SKM-1 (cell line): ENCODE results near the gene CCL25.
"Not testable (repeated sequence)": the region's sequence is repeated elsewhere in the genome, so short reads cannot be mapped to it uniquely, and the experiment has no call there.

Source experiments
- DNase-seq: peaks from one replicate; lab custom pipeline; 2025; ENCODE audit not compliant: unreplicated experiment; lab: John Stamatoyannopoulos, UW

Gene CCL25

GRCh38 chr19:8084152-8084551, 31.6 kb downstream of the CCL25 start:
- no peak for DNase-seq

DNA sequence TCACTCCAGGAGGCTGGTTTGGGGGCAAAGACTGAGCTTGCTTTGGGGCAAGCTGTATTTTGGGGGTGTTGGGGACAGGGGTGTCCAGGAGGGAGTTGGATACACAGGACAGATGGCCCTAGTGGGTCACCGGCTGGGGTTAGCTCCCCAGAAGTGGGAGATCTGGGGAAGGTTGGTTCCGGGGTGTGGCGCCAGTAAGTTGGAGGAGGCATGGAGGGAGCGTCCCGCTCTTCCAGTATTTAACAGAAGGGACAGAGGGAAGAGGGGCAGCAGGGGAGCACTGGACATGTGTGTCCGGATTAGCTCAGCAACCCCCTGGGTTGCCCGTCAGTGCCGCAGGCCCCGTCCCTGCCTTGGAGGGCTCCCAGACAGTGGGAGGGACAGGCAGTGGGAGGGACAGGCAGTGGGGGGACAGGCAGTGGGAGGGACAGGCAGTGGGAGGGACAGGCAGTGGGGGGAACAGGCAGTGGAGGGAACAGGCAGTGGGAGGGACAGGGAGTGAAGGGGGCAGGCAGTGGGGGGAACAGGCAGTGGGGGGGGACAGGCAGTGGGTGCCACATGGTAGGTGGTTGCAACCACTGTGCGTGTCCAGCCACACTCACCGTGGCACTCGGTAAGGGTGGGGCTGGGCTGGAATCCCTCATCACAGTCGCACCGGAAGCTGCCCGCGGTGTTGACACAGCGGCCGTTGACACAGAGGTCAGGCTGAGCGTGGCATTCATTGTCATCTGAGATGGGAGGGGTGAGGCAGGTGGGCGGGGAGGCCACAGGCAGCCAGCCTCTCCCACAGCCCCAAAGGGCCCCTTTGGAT, 33.2 kb downstream of the CCL25 start:
- no peak for DNase-seq

DNA sequence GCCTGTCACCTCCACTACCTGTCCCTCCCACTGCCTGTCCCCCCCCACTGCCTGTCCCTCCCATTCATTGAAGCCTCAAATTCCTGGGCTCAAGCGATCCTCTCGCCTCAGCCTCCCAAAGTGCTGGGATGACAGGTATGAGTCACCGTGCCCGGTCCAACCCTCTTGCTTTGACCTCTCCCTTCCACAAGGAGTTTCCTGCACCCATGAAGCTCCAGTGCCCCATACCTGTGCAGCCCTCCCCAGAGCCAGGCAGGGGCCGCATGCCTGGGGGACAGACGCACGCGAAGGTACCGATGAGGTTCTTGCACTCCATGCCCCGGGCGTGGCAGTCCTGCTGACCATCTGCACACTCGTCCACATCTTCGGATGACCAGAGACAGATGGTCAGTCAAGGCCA, 34.3 kb downstream of the CCL25 start:
- DNase-seq, result no peak

- DNase-seq, result no peak
These were observed 35.3 kb downstream of the CCL25 start for GRCh38 chr19:8087876-8088275.

GRCh38 chr19:8088752-8089663, 36.4 kb downstream of the CCL25 start:
- DNase-seq, result no peak

GRCh38 chr19:8089664-8090601, 37.4 kb downstream of the CCL25 start:
- DNase-seq, result no peak

GRCh38 chr19:8090950-8091349, 38.4 kb downstream of the CCL25 start:
- DNase-seq, result no peak

- no peak for DNase-seq
These were observed 41.2 kb downstream of the CCL25 start for GRCh38 chr19:8093740-8094139.

- no peak for DNase-seq
These were observed 41.8 kb downstream of the CCL25 start for GRCh38 chr19:8094336-8094735.

GRCh38 chr19:8095354-8095886, 42.9 kb downstream of the CCL25 start:
- no peak for DNase-seq

GRCh38 chr19:8096071-8096470, 43.5 kb downstream of the CCL25 start:
- DNase-seq, result no peak

GRCh38 chr19:8097198-8097597, 44.6 kb downstream of the CCL25 start:
- no peak for DNase-seq

- no peak for DNase-seq
These were observed 45.4 kb downstream of the CCL25 start for GRCh38 chr19:8097681-8098567.

- no peak for DNase-seq
These were observed 48.8 kb downstream of the CCL25 start for GRCh38 chr19:8101311-8101710.

- not testable (repeated sequence) for DNase-seq
These were observed 49.4 kb downstream of the CCL25 start for GRCh38 chr19:8101910-8102309.

GRCh38 chr19:8105471-8105870, 52.9 kb downstream of the CCL25 start:
- no peak for DNase-seq

- DNase-seq, result no peak
These were observed 54.8 kb downstream of the CCL25 start for GRCh38 chr19:8107301-8107903.

DNA sequence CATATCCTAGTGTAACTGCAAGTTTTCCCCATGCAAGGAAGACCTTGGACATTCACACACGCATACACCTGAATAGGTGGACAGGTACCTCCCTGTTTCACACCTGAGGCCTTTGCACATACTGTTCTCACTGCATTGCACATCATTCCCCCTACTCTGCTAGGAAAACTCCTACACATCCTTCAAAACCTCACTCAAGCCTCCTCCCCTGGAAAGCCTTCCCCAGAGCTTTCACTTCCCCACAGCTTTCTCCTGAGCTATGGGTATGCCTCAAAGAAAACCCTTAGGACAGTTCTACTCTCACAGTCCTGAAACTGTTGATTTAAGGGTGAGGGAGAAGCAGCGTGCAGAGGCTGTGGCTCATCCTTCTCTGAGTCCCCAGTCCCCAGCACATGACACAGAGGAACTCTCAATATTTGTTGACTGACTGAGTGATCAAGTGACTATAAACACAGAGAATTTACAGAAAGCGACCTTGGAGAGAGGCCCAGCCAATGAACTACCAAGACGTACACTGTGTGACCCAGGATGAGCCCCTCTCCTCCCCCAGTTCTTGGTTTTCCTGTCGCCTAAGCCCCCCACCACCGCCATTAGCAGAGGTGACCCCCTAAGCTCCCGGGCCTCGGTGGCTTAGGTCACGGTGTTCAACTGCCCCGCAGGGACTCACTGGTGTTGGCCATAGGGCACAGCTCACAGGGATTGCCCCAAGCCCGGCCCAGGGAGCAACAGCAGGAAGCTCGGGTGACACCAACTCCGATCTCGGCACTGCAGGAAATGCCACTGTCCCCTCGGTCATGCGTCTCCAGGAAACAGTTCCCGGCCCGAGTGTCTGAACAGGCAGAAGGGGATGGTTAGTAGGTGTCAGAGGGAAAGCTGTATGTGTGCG, 56.2 kb downstream of the CCL25 start:
- DNase-seq, result no peak
